Transverse colon (tissue), 4 donors: ENCODE measurements around the gene DNAJA2. TPM values are rescaled to one million over a fixed set of nuclear protein-coding genes. Genes with fewer than 3 reads are reported as not detected.
"Not testable (repeated sequence)": the region's sequence is repeated elsewhere in the genome, so short reads cannot be mapped to it uniquely, and the experiment has no call there.

ENCODE experiments used
- DNase-seq: peaks from one replicate; pipeline ENCODE4 v3.0.0-alpha.2; 2019
- H3K27ac ChIP-seq, 4 donors: fragments of 200-600 bp; sonication (generic); 2 replicates each; pipeline ENCODE4 v1.5.1; 2016 to 2018; ENCODE audit warnings: inconsistent platforms in 4 of 4
- H3K27me3 ChIP-seq: fragments of 200-600 bp; sonication (generic); 2 replicates; pipeline ENCODE4 v1.5.1; 2017; ENCODE audit warnings: inconsistent platforms
- H3K36me3 ChIP-seq, 4 donors: fragments of 200-600 bp; sonication (generic); 2 replicates each; pipeline ENCODE4 v1.5.1; 2017 to 2019; ENCODE audit warnings: inconsistent platforms in 4 of 4
- H3K4me1 ChIP-seq, 4 donors: fragments of 200-600 bp; sonication (generic); 2 replicates each; pipeline ENCODE4 v1.5.1; 2017 to 2020; ENCODE audit warnings: inconsistent platforms in 4 of 4
- H3K4me3 ChIP-seq, 4 donors: fragments of 200-600 bp; sonication (generic); 1 replicate in 1 of 4; 2 replicates in 3 of 4; pipeline versions ENCODE4 v1.5.1 to v1.6.1; 2017 to 2019; ENCODE audit warnings: inconsistent platforms in 4 of 4
- H3K9me3 ChIP-seq, 2 donors: fragments of 200-600 bp; sonication (generic); 2 replicates each; pipeline ENCODE4 v1.5.1; 2017 to 2019; ENCODE audit warnings: inconsistent platforms in 2 of 2
- EP300 ChIP-seq: sonication (generic); formaldehyde crosslinking; IDR thresholded peaks from one replicate; pipeline ENCODE4 v1.6.1; 2017; ENCODE audit warnings: antibody characterized with exemption, low read depth
- POLR2A ChIP-seq: fragments of 450-650 bp; IDR thresholded peaks from one replicate; pipeline ENCODE4 v1.6.1; 2016; ENCODE audit warnings: antibody characterized with exemption, mild to moderate bottlenecking, moderate library complexity
- POLR2AphosphoS5 ChIP-seq, 3 donors: sonication (generic); formaldehyde crosslinking; IDR thresholded peaks; one replicate each; pipeline ENCODE4 v1.6.1; 2016; ENCODE audit warnings: antibody characterized with exemption in 3 of 3
- WGBS, 2 donors: methylation state at CpG; one replicate each; pipeline ENCODE4 v1.1.5; 2018; ENCODE audit warnings: low coverage in 1 of 2; 5-methylcytosine and 5-hydroxymethylcytosine counted together
- in situ Hi-C, 4 donors: fragments of 200-750 bp; cut with MboI; loops; one replicate each; pipeline versions ENCODE4 v1.15.0 to v1.15.1; 2017; ENCODE audit warnings: low sequenced_read_pairs in 3 of 4, low pct_ligation_motif_present in 1 of 4, low pct_unique_long_range_greater_than_20kb in 1 of 4
- intact Hi-C: fragments of 100-400 bp; cut with DNase I; formaldehyde crosslinking; loops from one replicate; pipeline ENCODE4 v1.15.1; 2023; ENCODE audit warnings: low total_unique reads
- total RNA-seq, 4 donors: library from RNA; depleted of rRNA; stranded (reverse); fragments of >200 nt; gene quantifications; one replicate each; pipeline ENCODE4 v1.1.0, GENCODE V29; 2016
- TF ChIP-seq, protein P1 (sequence below), 5 experiments: fragments of 200-600 bp in 3 of 5; fragments of 450-650 bp in 2 of 5; sonication (generic) in 3 of 5; IDR thresholded peaks; 1 replicate in 2 of 5; 2 replicates in 3 of 5; pipeline ENCODE4 v1.5.1; 2016 to 2017; ENCODE audit warnings: antibody characterized with exemption in 5 of 5, inconsistent platforms in 3 of 5, mild to moderate bottlenecking in 2 of 5, moderate library complexity in 1 of 5

DNAJA2 gene
- total RNA-seq, 4 donors from 2014 or later: 17.1 to 53.2 (median 39.2) TPM

DNA sequence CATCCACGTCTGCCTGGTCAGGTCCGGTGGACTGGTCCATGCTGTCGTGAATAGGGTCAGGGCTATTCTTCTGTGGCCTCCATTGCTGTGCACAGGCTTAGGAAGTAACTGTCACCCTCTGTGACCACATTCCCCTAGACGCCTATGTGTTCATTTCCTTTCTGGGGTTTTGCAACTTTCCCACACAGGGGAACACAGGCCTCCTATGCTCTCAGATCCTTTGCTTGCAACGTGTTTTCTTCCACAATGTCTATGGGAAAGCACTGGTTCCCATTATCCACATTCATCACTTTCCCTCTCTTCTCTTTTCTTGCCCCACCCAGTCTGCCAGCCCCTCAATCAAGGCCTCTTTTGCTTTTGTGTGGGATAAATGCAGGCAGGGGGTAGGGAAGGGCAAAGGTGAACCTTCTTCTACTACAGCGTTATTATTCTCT is 43.2 kb upstream of the DNAJA2 start:
- H3K4me3 ChIP-seq: no peak overlapping the region
- WGBS, 2 donors: 43 to 60% methylated on average over 3 to 6 of the region's 6 CpGs

DNA sequence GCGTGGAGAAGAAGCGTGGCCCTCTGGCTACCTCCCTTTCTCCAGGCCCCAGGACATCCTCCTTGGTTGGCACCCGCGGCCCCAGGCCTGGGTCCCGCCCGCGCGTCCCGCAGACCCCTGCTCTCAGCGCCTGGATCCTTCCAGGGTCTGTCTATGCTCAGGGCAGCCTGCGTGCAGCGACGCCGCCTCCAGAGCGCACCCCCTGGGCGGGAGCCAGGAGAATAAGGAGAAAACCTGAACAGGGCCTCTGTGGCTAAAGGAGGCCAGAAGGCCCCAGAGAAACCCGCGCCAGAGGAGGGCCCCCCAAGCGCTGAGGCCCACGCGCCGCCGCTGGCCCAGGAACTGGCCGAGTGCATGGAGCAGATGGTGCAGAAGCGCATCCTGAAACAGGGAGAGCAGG is 40.4 kb upstream of the DNAJA2 start:
- in situ Hi-C loops: no loop called here
- DNase-seq: no peak
- Histone ChIP-seq H3K4me3 (no peak overlapping the region), H3K4me1 (no peaks in the 10 kb centered on the region), H3K27me3 (peaks cover 3% of the 10 kb centered on the region), H3K36me3 (no peaks in the 10 kb centered on the region), H3K27ac (no peak overlapping the region), H3K9me3 (no peaks in the 10 kb centered on the region)
- TF ChIP-seq, protein P1, sequence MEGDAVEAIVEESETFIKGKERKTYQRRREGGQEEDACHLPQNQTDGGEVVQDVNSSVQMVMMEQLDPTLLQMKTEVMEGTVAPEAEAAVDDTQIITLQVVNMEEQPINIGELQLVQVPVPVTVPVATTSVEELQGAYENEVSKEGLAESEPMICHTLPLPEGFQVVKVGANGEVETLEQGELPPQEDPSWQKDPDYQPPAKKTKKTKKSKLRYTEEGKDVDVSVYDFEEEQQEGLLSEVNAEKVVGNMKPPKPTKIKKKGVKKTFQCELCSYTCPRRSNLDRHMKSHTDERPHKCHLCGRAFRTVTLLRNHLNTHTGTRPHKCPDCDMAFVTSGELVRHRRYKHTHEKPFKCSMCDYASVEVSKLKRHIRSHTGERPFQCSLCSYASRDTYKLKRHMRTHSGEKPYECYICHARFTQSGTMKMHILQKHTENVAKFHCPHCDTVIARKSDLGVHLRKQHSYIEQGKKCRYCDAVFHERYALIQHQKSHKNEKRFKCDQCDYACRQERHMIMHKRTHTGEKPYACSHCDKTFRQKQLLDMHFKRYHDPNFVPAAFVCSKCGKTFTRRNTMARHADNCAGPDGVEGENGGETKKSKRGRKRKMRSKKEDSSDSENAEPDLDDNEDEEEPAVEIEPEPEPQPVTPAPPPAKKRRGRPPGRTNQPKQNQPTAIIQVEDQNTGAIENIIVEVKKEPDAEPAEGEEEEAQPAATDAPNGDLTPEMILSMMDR (IDR thresholded peaks at IDR 0.05): no peak
- TF ChIP-seq POLR2A (no peak), EP300 (no peak), POLR2AphosphoS5 (IDR thresholded peaks at IDR 0.05) (no peak)
- intact Hi-C loops: no loop called here
- 88 to 94% methylated on average over 8 to 24 of the region's 25 CpGs for WGBS, 2 donors

More for the DNA sequence above, 43.2 kb upstream of the DNAJA2 start:
- Histone ChIP-seq H3K27me3 (peaks cover 3% of the 10 kb centered on the region), H3K4me1 (no peaks in the 10 kb centered on the region), H3K36me3 (no peaks in the 10 kb centered on the region), H3K9me3 (no peaks in the 10 kb centered on the region), H3K27ac (no peak overlapping the region)
- intact Hi-C loops: no loop called here
- in situ Hi-C loops: no loop called here
- TF ChIP-seq, protein P1 (IDR thresholded peaks at IDR 0.05): no peak
- TF ChIP-seq EP300 (no peak), POLR2A (no peak), POLR2AphosphoS5 (IDR thresholded peaks at IDR 0.05) (no peak)
- DNase-seq: no peak

DNA sequence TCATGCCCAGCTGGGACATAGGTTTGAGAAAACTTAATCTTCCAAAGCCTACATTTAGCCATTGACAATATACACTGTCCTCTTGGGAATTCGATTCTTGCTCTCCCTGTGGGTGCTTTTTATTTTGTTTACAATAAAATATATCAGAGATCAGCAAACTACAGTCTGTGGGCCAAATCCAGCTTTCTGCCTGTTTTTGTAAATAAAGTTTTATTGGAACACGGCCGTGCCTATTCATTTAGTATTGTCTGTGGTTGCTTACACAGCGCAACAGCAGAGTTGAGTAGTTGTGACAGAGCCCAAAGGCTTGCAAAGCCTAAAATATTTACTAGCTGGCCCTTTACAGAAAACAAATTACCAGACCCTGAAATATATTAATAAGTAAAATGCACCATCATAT is 39.7 kb upstream of the DNAJA2 start:
- intact Hi-C loops: no loop called here
- in situ Hi-C loops: no loop called here
- no peak for TF ChIP-seq POLR2A
- TF ChIP-seq, protein P1 (IDR thresholded peaks at IDR 0.05): no peak
- no peak for TF ChIP-seq EP300
- TF ChIP-seq POLR2AphosphoS5 (IDR thresholded peaks at IDR 0.05): no peak
- 93% methylated on average over 4 of the region's 4 CpGs for WGBS, 2 donors
- Histone ChIP-seq H3K9me3 (no peaks in the 10 kb centered on the region), H3K4me1 (no peaks in the 10 kb centered on the region), H3K4me3 (no peak overlapping the region), H3K27me3 (peaks cover 3% of the 10 kb centered on the region), H3K27ac (no peak overlapping the region), H3K36me3 (no peaks in the 10 kb centered on the region)
- DNase-seq: no peak

DNA sequence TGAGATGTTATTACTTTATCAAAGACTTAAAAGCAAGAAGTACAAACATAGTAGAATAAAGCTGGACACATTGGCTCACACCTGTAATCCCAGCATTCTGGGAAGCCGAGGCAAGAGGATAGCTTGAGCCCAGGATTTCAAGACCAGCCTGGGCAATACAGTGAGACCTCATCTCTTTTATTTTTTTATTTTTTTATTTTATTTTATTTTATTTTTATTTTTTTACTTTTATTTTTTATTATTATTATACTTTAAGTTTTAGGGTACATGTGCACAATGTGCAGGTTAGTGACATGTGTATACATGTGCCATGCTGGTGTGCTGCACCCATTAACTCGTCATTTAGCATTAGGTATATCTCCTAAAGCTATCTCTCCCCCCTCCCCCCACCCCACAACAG is 37.3 kb upstream of the DNAJA2 start:
- H3K36me3 ChIP-seq, H3K27ac ChIP-seq, DNase-seq, H3K9me3 ChIP-seq, H3K27me3 ChIP-seq, H3K4me1 ChIP-seq, in situ Hi-C loops, H3K4me3 ChIP-seq, intact Hi-C loops: not testable (repeated sequence)
- 87 to 92% methylated on average over 2 of the region's 2 CpGs for WGBS, 2 donors

DNA sequence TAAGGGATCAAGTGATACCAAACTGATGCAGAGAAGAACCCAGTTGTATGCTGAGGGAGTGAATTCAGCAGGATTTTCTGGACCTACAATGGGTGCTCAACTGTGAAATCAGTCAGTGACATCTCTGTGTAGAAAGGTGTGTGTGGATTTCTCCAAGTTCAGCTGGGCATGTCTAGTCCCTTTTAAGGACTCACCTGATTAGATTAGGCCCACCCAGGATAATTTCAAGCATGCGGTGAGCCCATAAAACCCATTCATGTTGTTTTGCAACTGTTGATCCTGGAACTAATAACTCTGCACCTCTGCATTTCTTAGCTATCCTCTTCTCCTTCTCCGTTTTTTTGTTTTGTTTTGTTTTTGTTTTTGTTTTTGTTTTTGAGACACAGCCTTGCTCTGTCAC is 35.1 kb upstream of the DNAJA2 start:
- H3K27me3 ChIP-seq: no peaks in the 10 kb centered on the region
- DNase-seq: no peak
- no peaks in the 10 kb centered on the region for H3K36me3 ChIP-seq
- H3K4me3 ChIP-seq: no peak overlapping the region
- WGBS, 2 donors: 70 to 81% methylated on average over 2 of the region's 2 CpGs
- in situ Hi-C loops: no loop called here
- intact Hi-C loops: no loop called here
- no peak overlapping the region for H3K27ac ChIP-seq
- no peaks in the 10 kb centered on the region for H3K4me1 ChIP-seq
- H3K9me3 ChIP-seq: no peaks in the 10 kb centered on the region
- TF ChIP-seq POLR2A: no peak
